ENCODE data around the gene RASGEF1B. TPM values are rescaled to one million over a fixed set of nuclear protein-coding genes. Genes with fewer than 3 reads are reported as not detected.

Gene RASGEF1B
- total RNA-seq, 4 donors from 2014 or later: 35.0 to 56.7 (median 50.2) TPM

DNA sequence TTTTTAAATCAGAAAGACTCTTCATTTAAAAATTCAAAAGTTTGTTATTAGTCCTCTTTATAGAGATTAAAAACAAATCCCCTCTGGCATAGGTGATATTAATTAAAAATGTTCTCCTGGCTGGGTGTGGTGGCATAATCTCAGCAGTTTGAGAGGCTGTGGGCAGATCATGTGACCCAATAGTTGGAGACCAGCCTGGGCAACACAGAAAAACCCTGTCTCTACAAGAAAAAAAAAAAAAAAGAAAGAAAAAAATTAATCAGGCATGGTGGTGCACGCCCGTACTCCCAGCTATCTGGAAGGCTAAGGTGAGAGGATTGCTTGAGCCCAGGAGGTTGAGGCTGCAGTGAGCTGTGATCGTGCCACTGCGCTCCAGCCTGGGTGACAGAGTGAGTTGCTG, 38.9 kb downstream of the RASGEF1B start:
- DNase-seq (ENCODE audit: low spot score) (no peak), ATAC-seq (ENCODE audit: low FRiP score) (no peak)
- no peak for TF ChIP-seq CTCF (IDR thresholded peaks at IDR 0.05)

GRCh38 chr4:81431971-81432370, 39.7 kb downstream of the RASGEF1B start:
- ATAC-seq (ENCODE audit: low FRiP score) (no peak), DNase-seq (ENCODE audit: low spot score) (no peak)
- TF ChIP-seq CTCF (IDR thresholded peaks at IDR 0.05): no peak

- ATAC-seq (ENCODE audit: low FRiP score): no peak
- no peak for DNase-seq (ENCODE audit: low spot score)
- TF ChIP-seq CTCF (IDR thresholded peaks at IDR 0.05): no peak
Observed at GRCh38 chr4:81429607-81430006, 42.1 kb downstream of the RASGEF1B start.

- TF ChIP-seq CTCF (IDR thresholded peaks at IDR 0.05): no peak
- no peak for DNase-seq (ENCODE audit: low spot score)
- no peak for ATAC-seq (ENCODE audit: low FRiP score)
Observed at GRCh38 chr4:81429031-81429430, 42.7 kb downstream of the RASGEF1B start.

DNA sequence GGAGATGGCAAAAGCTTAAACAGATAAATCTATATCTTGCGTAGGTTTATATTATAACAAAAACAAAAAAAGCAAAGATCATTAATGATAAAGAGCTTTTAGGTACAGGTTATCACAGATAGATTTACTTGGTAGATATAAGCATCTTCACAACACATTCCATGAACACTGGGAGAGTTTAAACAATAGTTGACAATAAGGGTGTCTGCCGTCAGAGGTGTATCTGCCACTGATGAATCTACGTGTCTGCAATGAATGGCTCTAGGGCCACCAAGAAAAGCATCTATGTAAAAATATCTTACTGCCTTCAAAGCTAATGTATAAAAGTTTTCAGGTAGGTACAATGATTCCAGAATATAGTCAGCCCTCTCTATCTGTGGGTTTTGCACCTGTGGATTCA, 43.7 kb downstream of the RASGEF1B start:
- ATAC-seq (ENCODE audit: low FRiP score): no peak
- no peak for TF ChIP-seq CTCF (IDR thresholded peaks at IDR 0.05)
- no peak for DNase-seq (ENCODE audit: low spot score)

GRCh38 chr4:81427344-81427821, 44.3 kb downstream of the RASGEF1B start:
- ATAC-seq (ENCODE audit: low FRiP score) (no peak), DNase-seq (ENCODE audit: low spot score) (no peak)
- TF ChIP-seq CTCF (IDR thresholded peaks at IDR 0.05): no peak

DNA sequence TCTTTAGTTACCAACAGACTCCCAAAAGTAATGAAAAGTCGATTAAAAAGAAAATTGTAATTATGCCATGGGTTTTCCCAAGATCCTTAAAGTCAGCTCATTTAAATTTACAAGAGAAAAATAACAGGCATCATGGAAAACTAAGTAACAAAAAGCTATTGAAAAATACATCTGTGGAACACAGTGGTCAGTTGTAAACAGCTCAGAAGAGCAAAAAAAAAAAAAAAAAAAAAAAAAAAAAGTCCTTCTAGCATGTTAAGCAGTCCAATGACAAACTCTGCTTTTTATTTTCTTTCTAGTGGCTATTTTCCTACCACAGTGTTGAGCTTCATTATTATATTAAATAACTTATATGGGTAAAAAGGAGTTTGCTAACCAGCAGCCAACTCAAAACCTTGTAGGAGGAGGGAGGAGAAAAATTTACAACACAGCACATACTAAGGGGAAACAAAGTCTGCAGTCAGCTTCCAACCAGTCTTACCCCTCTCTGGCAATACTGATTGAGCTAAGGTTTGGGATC, 44.9 kb downstream of the RASGEF1B start:
- DNase-seq (ENCODE audit: low spot score): no peak
- TF ChIP-seq CTCF (IDR thresholded peaks at IDR 0.05): no peak
- ATAC-seq (ENCODE audit: low FRiP score): no peak
